ENCODE data around the gene NR3C2. TPM values are rescaled to one million over a fixed set of nuclear protein-coding genes. Genes with fewer than 3 reads are reported as not detected.
"Not testable (repeated sequence)": the region's sequence is repeated elsewhere in the genome, so short reads cannot be mapped to it uniquely, and the experiment has no call there.

The NR3C2 gene
- polyA plus RNA-seq, 1 experiment = 0.18 TPM

DNA sequence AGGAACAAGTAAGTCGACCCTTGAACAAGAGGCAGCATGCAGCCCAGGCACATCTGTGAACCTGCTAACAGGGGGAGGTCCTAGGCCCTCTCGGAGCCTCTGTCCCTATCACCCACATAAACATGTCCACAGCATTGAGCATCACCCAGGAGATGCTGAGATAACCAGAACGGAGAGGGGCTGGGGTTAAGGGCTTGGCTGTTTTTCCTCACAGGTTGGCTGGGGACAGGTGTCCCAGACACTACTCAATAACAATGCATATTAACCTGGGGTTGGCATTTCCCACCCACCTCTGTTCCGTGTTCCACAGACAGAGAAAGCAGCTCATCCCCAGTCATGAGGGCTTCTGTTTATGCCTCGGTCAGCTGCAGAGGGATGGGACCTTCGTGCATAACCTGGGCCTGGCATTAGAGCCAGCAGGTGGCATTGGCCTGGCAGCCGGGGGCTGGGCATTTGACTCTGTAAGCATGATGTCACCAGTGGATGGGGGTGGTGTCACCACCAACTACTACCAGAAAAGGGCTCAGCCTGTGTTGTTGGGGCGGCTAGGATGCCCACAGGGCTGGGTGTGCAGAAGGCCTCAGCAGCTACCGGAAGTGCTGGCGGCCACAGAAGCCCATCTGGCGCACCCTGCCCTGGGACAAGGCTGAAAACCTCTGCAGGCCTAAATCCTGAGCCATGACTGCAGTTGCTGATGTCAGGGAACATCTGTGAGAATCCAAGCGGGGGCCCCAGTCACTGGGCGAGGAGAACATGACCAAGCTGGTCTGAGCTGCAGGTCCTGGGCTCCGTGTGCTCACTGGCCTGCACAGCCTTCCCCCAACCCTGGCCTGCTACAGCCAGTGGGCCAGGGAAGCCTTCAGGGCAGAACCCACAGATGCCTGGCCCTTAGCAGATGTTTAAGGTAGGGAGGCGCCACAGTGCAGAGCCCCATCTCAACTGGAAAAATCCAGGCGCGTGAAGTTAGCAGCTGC lies 351.4 kb downstream of the NR3C2 start:
- Histone ChIP-seq H3K27me3 (ENCODE audit: control insufficient read depth, insufficient read depth, low read length) (no peaks in the 10 kb centered on the region), H3K36me3 (ENCODE audit: control insufficient read depth, insufficient read depth, low read length) (no peaks in the 10 kb centered on the region), H3K4me3 (ENCODE audit: low read depth, low read length) (no peak overlapping the region)
- no peak for DNase-seq (ENCODE audit: low read depth)
- TF ChIP-seq, protein P1, sequence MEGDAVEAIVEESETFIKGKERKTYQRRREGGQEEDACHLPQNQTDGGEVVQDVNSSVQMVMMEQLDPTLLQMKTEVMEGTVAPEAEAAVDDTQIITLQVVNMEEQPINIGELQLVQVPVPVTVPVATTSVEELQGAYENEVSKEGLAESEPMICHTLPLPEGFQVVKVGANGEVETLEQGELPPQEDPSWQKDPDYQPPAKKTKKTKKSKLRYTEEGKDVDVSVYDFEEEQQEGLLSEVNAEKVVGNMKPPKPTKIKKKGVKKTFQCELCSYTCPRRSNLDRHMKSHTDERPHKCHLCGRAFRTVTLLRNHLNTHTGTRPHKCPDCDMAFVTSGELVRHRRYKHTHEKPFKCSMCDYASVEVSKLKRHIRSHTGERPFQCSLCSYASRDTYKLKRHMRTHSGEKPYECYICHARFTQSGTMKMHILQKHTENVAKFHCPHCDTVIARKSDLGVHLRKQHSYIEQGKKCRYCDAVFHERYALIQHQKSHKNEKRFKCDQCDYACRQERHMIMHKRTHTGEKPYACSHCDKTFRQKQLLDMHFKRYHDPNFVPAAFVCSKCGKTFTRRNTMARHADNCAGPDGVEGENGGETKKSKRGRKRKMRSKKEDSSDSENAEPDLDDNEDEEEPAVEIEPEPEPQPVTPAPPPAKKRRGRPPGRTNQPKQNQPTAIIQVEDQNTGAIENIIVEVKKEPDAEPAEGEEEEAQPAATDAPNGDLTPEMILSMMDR (IDR thresholded peaks at IDR 0.05; ENCODE audit: insufficient read depth, low read depth, low read length) = no peak
- ChIA-PET POLR2A (no interaction called here), CTCF (no interaction called here)

DNA sequence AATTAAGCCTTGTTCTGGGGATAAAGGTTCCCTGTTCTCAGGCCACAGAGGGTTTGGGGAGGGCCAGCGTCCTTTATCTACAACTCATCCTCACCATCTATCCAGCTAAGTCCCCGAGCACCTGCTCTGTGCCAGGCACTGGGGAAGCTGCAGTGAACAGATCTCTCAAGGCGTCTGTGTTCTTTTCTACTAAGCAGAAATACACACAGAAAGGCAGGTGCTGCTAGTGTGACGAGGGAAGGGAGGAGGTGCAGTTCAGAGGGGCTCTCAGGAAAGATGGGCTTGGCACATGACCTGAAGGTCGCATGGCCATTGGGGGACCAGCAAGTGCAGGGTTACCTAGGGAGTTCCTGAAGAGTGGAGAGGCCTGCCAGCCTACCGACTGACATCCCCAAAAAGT lies 352.2 kb downstream of the NR3C2 start:
- TF ChIP-seq, protein P1 (IDR thresholded peaks at IDR 0.05; ENCODE audit: insufficient read depth, low read depth, low read length) = no peak
- no peak for DNase-seq (ENCODE audit: low read depth)
- no peak overlapping the region for H3K4me3 ChIP-seq (ENCODE audit: low read depth, low read length)
- POLR2A ChIA-PET = no interaction called here
- H3K36me3 ChIP-seq (ENCODE audit: control insufficient read depth, insufficient read depth, low read length) = no peaks in the 10 kb centered on the region
- H3K27me3 ChIP-seq (ENCODE audit: control insufficient read depth, insufficient read depth, low read length) = no peaks in the 10 kb centered on the region
- CTCF ChIA-PET = no interaction called here

DNA sequence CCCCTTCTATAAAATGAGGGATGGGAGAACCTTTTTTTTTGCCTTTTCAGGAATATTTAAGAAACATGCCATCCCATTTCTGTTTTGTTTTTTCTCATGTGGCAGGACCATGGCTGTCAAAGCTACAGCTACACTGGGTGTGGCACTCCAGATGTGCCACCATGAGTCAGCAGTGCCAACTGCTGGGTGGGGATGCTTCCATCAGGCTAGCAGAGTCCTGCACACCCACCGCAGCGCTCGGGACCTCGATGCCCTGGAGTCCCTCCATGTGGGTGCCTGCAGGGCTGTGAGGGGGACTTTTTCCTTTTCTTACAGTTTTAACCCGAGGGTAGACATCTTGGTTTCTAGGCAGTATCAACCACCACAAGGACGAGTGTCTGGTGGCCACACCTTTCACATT lies 352.6 kb downstream of the NR3C2 start:
- POLR2A ChIA-PET = no interaction called here
- Histone ChIP-seq H3K4me3 (ENCODE audit: low read depth, low read length) (no peak overlapping the region), H3K36me3 (ENCODE audit: control insufficient read depth, insufficient read depth, low read length) (no peaks in the 10 kb centered on the region), H3K27me3 (ENCODE audit: control insufficient read depth, insufficient read depth, low read length) (no peaks in the 10 kb centered on the region)
- CTCF ChIA-PET = no interaction called here
- TF ChIP-seq, protein P1 (IDR thresholded peaks at IDR 0.05; ENCODE audit: insufficient read depth, low read depth, low read length) = no peak
- DNase-seq (ENCODE audit: low read depth) = no peak

- CTCF ChIA-PET; H3K36me3 ChIP-seq (ENCODE audit: control insufficient read depth, insufficient read depth, low read length); H3K27me3 ChIP-seq (ENCODE audit: control insufficient read depth, insufficient read depth, low read length); H3K4me3 ChIP-seq (ENCODE audit: low read depth, low read length); DNase-seq (ENCODE audit: low read depth); POLR2A ChIA-PET: not testable (repeated sequence)
Observed at GRCh38 chr4:148083073-148083472, 359.1 kb downstream of the NR3C2 start.

- ChIA-PET POLR2A (no interaction called here), CTCF (no interaction called here)
- no peak for DNase-seq (ENCODE audit: low read depth)
- Histone ChIP-seq H3K27me3 (ENCODE audit: control insufficient read depth, insufficient read depth, low read length) (no peaks in the 10 kb centered on the region), H3K4me3 (ENCODE audit: low read depth, low read length) (no peak overlapping the region), H3K36me3 (ENCODE audit: control insufficient read depth, insufficient read depth, low read length) (peaks cover 3% of the 10 kb centered on the region; the same call in 1 of the 2 replicates)
- TF ChIP-seq, protein P1 (IDR thresholded peaks at IDR 0.05; ENCODE audit: insufficient read depth, low read depth, low read length) = no peak
Observed at GRCh38 chr4:148081745-148082144, 360.5 kb downstream of the NR3C2 start.
